Caco-2 (cell line): Measurements from ENCODE around the gene ZAR1L. TPM values are rescaled to one million over a fixed set of nuclear protein-coding genes. Genes with fewer than 3 reads are reported as not detected.

Source experiments
- BruUV-seq: library from RNA; stranded (reverse); fragments of 400-500 nt; replicated peaks from 2 replicates; lab custom pipeline; 2021; lab: Mats Ljungman, UMichigan
- CTCF ChIA-PET: fragments of 300-600 bp; sonication (Branson Sonifier 250); formaldehyde crosslinking; loops from one replicate; lab custom pipeline; 2022; ENCODE audit warnings: antibody characterized with exemption; lab: Charles Lee
- POLR2A ChIA-PET: fragments of 300-600 bp; sonication (Branson Sonifier 250); formaldehyde crosslinking; loops from one replicate; lab custom pipeline; 2022; ENCODE audit warnings: antibody characterized with exemption; lab: Charles Lee
- DNase-seq, 2 experiments: peaks; one replicate each; pipeline versions ENCODE4 v3.0.0 to v3.0.0-alpha.2; 2020 to 2022
- H3K27me3 ChIP-seq: replicated peaks from 2 replicates; pipeline ENCODE4 v1.6.0; 2011; ENCODE audit warnings: low read length; ENCODE audit not compliant: control insufficient read depth, insufficient read depth
- H3K36me3 ChIP-seq: 2 replicates; pipeline ENCODE4 v1.5.1; 2011; ENCODE audit warnings: low read length; ENCODE audit not compliant: control insufficient read depth, insufficient read depth
- H3K4me1 ChIP-seq: fragments of 250-450 bp; sonication (Bioruptor Pico); 2 replicates; pipeline ENCODE4 v1.5.1; 2020; ENCODE audit warnings: mild to moderate bottlenecking
- H3K4me3 ChIP-seq: 2 replicates; pipeline ENCODE4 v1.5.1; 2011; ENCODE audit warnings: low read depth, mild to moderate bottlenecking, control low read depth, low read length
- H3K9me3 ChIP-seq: fragments of 250-450 bp; sonication (Bioruptor Pico); 2 replicates; pipeline ENCODE4 v1.5.1; 2020; ENCODE audit warnings: mild to moderate bottlenecking, moderate library complexity
- H3K27ac Mint-ChIP-seq: one replicate; pipeline ENCODE4 v1.8.0; 2022; ENCODE audit warnings: mixed read lengths; ENCODE audit not compliant: unreplicated experiment
- H3K27me3 Mint-ChIP-seq: one replicate; pipeline ENCODE4 v1.8.0; 2022; ENCODE audit warnings: mixed read lengths; ENCODE audit not compliant: insufficient read depth, unreplicated experiment
- H3K36me3 Mint-ChIP-seq: one replicate; pipeline ENCODE4 v1.8.0; 2022; ENCODE audit warnings: mild to moderate bottlenecking, mixed read lengths; ENCODE audit not compliant: insufficient read depth, unreplicated experiment
- H3K4me1 Mint-ChIP-seq: one replicate; pipeline ENCODE4 v1.8.0; 2022; ENCODE audit warnings: low read depth, mixed read lengths; ENCODE audit not compliant: unreplicated experiment
- H3K4me3 Mint-ChIP-seq: one replicate; pipeline ENCODE4 v1.8.0; 2022; ENCODE audit warnings: mild to moderate bottlenecking, moderate library complexity, mixed read lengths; ENCODE audit not compliant: unreplicated experiment
- H3K9me3 Mint-ChIP-seq: one replicate; pipeline ENCODE4 v1.8.0; 2022; ENCODE audit warnings: mixed read lengths; ENCODE audit not compliant: unreplicated experiment
- CTCF ChIP-seq, 2 experiments: fragments of 200-600 bp in 1 of 2; IDR thresholded peaks; 1 replicate in 1 of 2; 2 replicates in 1 of 2; pipeline versions ENCODE4 v1.5.1 to v1.8.0; 2011 to 2022; ENCODE audit warnings: antibody characterized with exemption in 1 of 2, control low read depth in 1 of 2, inconsistent platforms in 1 of 2, low read depth in 1 of 2, low read length in 1 of 2, mild to moderate bottlenecking in 1 of 2, moderate library complexity in 1 of 2; ENCODE audit not compliant: insufficient read depth in 1 of 2, severe bottlenecking in 1 of 2, unreplicated experiment in 1 of 2
- intact Hi-C: fragments of 100-400 bp; cut with micrococcal nuclease; formaldehyde crosslinking; loops from one replicate; pipeline ENCODE4 v1.10.0; 2022; ENCODE audit not compliant: unreplicated experiment
- total RNA-seq: library from RNA; stranded (reverse); gene quantifications from 2 replicates; pipeline ENCODE4 v1.2.3, GENCODE V29; 2022

The ZAR1L gene
- total RNA-seq, 1 experiment from 2014 or later: not detected

GRCh38 chr13:32255724-32256109 lies 59.4 kb downstream of the ZAR1L start:
- no peaks in the 10 kb centered on the region for H3K9me3 Mint-ChIP-seq
- H3K9me3 ChIP-seq: no peaks in the 10 kb centered on the region
- H3K27me3 Mint-ChIP-seq: no peaks in the 10 kb centered on the region
- H3K4me1 ChIP-seq: peaks cover 75% of the 10 kb centered on the region
- H3K36me3 Mint-ChIP-seq: peaks cover 75% of the 10 kb centered on the region
- H3K4me3 Mint-ChIP-seq: peak overlapping the region; percentile 55
- peak overlapping the region; percentile 83 for H3K27ac Mint-ChIP-seq
- POLR2A ChIA-PET: interaction anchor here (1.0 to 2.5 kb wide), 3 partner anchors 9 to 60 kb away, joined by 6 to 34 read pairs (median 7); partner anchors contain the start of genes BRCA2 and ZAR1L
- intact Hi-C loops: loop anchor here (1.0 kb wide), 3 partner anchors 9 to 60 kb away; partner anchors contain the start of genes BRCA2 and ZAR1L
- no peaks in the 10 kb centered on the region for H3K27me3 ChIP-seq
- H3K36me3 ChIP-seq: no peaks in the 10 kb centered on the region
- TF ChIP-seq CTCF (IDR thresholded peaks at IDR 0.05; ENCODE audit: insufficient read depth in 1 of 2, low read depth in 1 of 2, low read length in 1 of 2, severe bottlenecking in 1 of 2, unreplicated experiment in 1 of 2): no peak
- no peak overlapping the region for H3K4me3 ChIP-seq
- CTCF ChIA-PET: interaction anchor here (1.1 to 1.6 kb wide), 5 partner anchors 9 to 346 kb away, joined by 3 to 11 read pairs (median 4); no protein-coding TSS in a partner anchor
- no TSS peak for BruUV-seq
- peaks cover 44% of the 10 kb centered on the region for H3K4me1 Mint-ChIP-seq
- DNase-seq: peak in 1 of 2 experiments; percentile 76

- H3K4me3 Mint-ChIP-seq: peak overlapping the region; percentile 55
- Histone ChIP-seq H3K4me3 (no peak overlapping the region), H3K27me3 (no peaks in the 10 kb centered on the region), H3K4me1 (peaks cover 69% of the 10 kb centered on the region), H3K9me3 (no peaks in the 10 kb centered on the region), H3K36me3 (no peaks in the 10 kb centered on the region)
- TF ChIP-seq CTCF (IDR thresholded peaks at IDR 0.05; ENCODE audit: insufficient read depth in 1 of 2, low read depth in 1 of 2, low read length in 1 of 2, severe bottlenecking in 1 of 2, unreplicated experiment in 1 of 2): no peak
- intact Hi-C loops: loop anchor here (1.0 kb wide), 3 partner anchors 9 to 60 kb away; partner anchors contain the start of genes BRCA2 and ZAR1L
- peaks cover 42% of the 10 kb centered on the region for H3K4me1 Mint-ChIP-seq
- H3K9me3 Mint-ChIP-seq: no peaks in the 10 kb centered on the region
- TSS peak; percentile 83 for BruUV-seq
- DNase-seq: no peak
- H3K27me3 Mint-ChIP-seq: no peaks in the 10 kb centered on the region
- ChIA-PET POLR2A (interaction anchor here (1.0 to 2.5 kb wide), 3 partner anchors 8 to 60 kb away, joined by 6 to 34 read pairs (median 7); partner anchors contain the start of genes BRCA2 and ZAR1L), CTCF (interaction anchor here (0.5 to 1.6 kb wide), 9 partner anchors 9 to 417 kb away, joined by 3 to 11 read pairs (median 3); no protein-coding TSS in a partner anchor)
- peak overlapping the region; percentile 83 for H3K27ac Mint-ChIP-seq
- peaks cover 77% of the 10 kb centered on the region for H3K36me3 Mint-ChIP-seq
Observed at GRCh38 chr13:32254916-32255723, 60.0 kb downstream of the ZAR1L start.

- BruUV-seq: no TSS peak
- no peak overlapping the region for H3K4me3 Mint-ChIP-seq
- POLR2A ChIA-PET: interaction anchor here (2.5 kb wide), 1 partner anchor 61 kb away, joined by 34 read pairs; the partner anchor contains the start of genes BRCA2 and ZAR1L
Observed at GRCh38 chr13:32254416-32254815, 60.7 kb downstream of the ZAR1L start.

More at GRCh38 chr13:32254416-32254815, 60.7 kb downstream of the ZAR1L start:
- CTCF ChIA-PET: interaction anchor here (0.6 to 1.6 kb wide), 6 partner anchors 8 to 417 kb away, joined by 3 to 11 read pairs (median 4); no protein-coding TSS in a partner anchor
- peaks cover 79% of the 10 kb centered on the region for H3K36me3 Mint-ChIP-seq
- no peak for TF ChIP-seq CTCF (IDR thresholded peaks at IDR 0.05; ENCODE audit: insufficient read depth in 1 of 2, low read depth in 1 of 2, low read length in 1 of 2, severe bottlenecking in 1 of 2, unreplicated experiment in 1 of 2)
- DNase-seq: no peak
- intact Hi-C loops: no loop called here
- no peaks in the 10 kb centered on the region for H3K27me3 Mint-ChIP-seq
- no peaks in the 10 kb centered on the region for H3K27me3 ChIP-seq
- peaks cover 62% of the 10 kb centered on the region for H3K4me1 ChIP-seq
- no peaks in the 10 kb centered on the region for H3K9me3 Mint-ChIP-seq
- peaks cover 37% of the 10 kb centered on the region for H3K4me1 Mint-ChIP-seq
- no peaks in the 10 kb centered on the region for H3K36me3 ChIP-seq
- no peaks in the 10 kb centered on the region for H3K9me3 ChIP-seq
- H3K27ac Mint-ChIP-seq: peak overlapping the region; percentile 71
- H3K4me3 ChIP-seq: no peak overlapping the region
